HG03575 (cell line): ENCODE results near the gene ACY1.

ENCODE experiments used
- ATAC-seq: cut with Tn5 transposase; IDR thresholded peaks from one replicate; pipeline ENCODE4 v1.9.1; 2021; ENCODE audit not compliant: unreplicated experiment, insufficient number of reproducible peaks, low FRiP score; ENCODE audit errors: extremely low read depth

The ACY1 gene

GRCh38 chr3:51982838-51983577 lies at the start of gene ACY1:
Gene ACY1 (plus strand): TSS chr3:51983535. CDS start chr3:51984065, 530 bp downstream.
- ATAC-seq = no peak

- ATAC-seq = no peak
Observed at GRCh38 chr3:51934139-51934850, 49.0 kb upstream of the ACY1 start.

GRCh38 chr3:51934991-51935885 lies 48.1 kb upstream of the ACY1 start:
- no peak for ATAC-seq

GRCh38 chr3:51935886-51936755 lies 47.2 kb upstream of the ACY1 start:
- no peak for ATAC-seq

DNA sequence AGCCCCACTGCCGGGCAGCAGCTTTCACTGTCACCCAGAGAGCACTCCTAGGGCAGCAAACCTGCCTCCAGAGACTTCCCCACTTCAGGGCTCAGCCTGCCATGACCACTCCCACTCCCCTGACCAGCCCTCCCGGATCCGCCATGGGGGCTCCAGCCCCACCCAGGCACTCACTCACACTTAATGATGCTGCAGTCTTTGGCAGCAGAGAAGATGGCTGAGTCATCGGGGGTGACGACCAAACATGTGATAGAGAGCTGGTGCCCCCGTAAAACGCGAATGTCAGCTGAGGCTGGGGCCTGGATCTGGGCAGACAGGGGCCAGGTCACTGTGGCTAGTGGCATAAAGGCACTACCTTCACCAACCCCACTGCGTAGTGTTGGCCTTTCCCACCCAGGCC lies 46.3 kb upstream of the ACY1 start:
- ATAC-seq = no peak

DNA sequence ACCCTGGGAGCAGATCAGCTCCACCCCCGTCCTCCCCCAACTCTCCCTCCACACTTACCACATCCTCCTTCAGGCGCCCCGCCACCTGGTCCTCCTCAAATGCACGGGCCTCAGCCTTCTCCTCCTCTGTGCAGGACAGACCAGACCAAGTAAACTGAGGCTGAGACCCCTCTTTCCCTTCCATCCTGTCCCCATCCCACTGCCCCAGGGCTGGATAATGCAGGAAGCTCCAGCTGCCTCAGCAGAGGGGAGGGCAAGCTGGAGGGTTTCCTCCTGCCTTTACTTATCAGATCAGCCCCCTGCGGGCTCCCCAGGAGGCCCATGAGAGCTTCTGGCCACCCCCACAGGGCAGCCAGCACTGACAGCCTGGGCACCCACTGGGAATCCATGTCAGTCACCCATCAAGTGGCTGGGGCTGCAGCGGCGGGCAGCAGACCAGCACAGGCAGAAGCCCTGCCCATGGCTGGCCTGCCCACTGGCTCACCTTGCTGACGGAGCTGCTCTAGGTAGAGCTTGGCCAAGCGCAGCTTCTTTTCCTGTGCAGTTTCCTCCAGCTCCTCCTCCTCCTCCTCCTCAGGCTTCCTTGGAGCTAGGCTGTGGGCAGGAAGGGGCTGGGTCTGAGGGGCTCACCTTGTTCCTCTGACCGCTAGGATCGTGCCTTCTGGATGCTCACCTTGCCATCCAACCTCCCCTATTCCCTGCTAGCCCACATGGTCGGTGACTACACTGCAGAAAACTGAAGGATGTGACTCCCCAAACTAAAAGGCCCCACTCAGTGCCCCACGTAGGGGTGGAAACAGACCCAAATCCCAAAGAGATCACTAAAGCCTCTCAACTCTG lies 45.5 kb upstream of the ACY1 start:
- no peak for ATAC-seq

- ATAC-seq = no peak
Observed at GRCh38 chr3:51938780-51939425, 44.4 kb upstream of the ACY1 start.

- no peak for ATAC-seq
Observed at GRCh38 chr3:51940648-51941462, 42.5 kb upstream of the ACY1 start.

GRCh38 chr3:51941463-51941797 lies 41.9 kb upstream of the ACY1 start:
- no peak for ATAC-seq

DNA sequence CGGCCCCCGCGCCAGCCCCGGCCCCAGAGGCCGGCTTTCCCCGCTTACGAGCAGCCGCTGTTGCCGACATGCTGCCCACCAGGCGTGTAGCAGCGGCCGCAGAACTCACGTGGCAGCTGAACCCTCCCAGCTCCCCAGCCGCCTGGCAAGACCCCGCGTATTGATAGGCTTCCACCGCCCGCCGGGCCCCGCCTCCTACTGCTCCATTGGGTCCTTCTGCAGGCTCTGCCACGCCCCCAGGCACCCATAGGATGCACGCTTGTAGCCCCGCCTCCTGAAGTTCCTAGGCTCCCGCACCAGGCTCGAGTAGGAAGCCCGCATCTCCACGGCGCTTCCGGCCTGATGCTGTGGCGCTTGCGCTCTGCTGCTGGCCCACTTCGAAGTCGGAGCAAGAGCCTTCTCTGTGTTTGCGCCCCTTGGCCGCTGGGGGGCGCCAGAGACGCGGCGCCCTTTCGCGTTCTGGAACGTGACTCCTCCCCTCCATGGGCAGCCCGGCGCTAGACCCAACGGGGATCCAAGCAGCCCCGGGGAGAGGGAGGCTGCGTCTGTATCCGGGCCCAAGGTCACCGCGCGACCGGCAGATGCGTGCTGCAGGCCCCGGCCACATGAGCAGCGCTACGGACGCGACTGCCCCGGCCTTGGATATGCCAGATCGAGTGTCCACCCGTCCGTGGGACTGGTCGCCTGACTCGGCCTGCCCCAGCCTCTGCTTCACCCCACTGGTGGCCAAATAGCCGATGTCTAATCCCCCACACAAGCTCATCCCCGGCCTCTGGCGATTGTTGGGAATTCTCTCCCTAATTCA lies 41.3 kb upstream of the ACY1 start, which contains the start of the genes PARP3 and RRP9:
TSS of gene PARP3 (plus strand) at position 566 of the 805 bp plus-strand sequence. CDS start 993 bp downstream, outside the sequence.
TSS of gene RRP9 (minus strand) at position 107 of the 805 bp plus-strand sequence. CDS start at position 70, 37 bp downstream.
- ATAC-seq = peak; percentile 67

DNA sequence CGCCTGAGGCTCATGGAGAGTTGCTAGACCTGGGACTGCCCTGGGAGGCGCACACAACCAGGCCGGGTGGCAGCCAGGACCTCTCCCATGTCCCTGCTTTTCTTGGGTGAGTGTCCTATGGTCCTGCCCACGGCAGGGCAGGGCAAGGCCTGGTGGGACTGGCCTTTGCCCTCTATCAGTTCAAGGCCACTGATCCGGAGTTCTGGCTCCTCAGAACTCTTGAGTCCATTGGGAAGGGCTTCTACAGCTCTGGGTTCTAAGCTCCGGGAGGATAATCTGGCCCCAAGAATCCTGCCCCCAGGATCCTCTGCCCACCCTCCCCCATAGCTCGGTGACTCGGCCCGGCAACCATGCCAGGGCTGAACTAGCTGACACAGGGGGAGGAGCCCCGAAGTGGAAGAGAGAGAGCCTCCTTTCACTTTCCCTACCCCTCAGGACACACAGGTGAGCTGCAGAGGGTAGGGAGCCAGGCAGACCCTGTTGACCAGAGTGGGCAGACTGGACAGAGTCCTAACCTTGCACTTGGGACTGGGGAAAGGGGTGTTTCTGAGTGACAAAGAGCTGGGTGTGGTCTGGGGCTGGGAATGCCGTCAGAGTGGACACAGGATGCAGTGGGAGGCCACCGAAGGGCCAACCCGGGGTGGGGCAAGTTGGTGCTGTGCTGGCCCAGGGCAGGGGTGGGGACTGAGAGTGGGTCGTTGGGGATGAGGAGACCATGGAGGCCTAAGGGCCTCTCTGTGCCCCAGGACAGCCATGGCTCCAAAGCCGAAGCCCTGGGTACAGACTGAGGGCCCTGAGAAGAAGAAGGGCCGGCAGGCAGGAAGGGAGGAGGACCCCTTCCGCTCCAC lies 40.5 kb upstream of the ACY1 start:
- ATAC-seq = no peak

DNA sequence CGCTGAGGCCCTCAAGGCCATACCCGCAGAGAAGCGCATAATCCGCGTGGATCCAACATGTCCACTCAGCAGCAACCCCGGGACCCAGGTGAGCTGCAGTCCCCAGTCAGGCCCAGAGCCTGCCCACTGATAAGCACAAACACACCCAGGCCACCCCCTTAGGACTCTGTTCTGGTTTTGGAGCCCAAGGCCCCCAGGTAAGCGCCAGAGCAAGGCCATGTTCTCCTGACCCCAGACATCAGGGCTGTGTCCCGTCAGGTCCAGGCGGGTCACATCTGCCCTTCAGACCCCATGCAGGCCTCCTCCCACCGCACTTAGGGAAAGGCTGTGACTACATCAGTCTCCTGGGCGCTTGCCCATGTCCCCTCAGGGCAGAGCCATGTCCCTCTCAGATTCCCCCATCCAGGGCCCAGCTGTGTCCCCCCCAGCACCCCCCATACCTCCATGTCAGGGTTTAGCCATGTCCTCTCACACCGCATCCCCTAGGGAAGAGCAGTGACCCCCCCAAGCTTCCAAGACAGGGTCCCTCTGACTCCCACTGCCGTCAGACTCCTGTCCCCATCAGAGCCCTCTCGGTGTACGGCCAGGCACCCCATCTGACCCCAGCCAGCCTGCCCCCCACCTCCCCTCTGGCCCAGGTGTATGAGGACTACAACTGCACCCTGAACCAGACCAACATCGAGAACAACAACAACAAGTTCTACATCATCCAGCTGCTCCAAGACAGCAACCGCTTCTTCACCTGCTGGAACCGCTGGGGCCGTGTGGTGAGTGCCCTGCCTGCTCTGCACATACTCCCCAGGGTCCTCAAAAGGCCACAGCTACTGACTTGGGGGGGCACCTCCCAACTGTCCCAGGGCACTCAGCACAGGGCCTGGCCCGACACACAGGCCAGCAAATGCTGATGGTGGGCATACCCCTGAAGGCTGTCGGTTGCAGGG lies 39.6 kb upstream of the ACY1 start:
- no peak for ATAC-seq

DNA sequence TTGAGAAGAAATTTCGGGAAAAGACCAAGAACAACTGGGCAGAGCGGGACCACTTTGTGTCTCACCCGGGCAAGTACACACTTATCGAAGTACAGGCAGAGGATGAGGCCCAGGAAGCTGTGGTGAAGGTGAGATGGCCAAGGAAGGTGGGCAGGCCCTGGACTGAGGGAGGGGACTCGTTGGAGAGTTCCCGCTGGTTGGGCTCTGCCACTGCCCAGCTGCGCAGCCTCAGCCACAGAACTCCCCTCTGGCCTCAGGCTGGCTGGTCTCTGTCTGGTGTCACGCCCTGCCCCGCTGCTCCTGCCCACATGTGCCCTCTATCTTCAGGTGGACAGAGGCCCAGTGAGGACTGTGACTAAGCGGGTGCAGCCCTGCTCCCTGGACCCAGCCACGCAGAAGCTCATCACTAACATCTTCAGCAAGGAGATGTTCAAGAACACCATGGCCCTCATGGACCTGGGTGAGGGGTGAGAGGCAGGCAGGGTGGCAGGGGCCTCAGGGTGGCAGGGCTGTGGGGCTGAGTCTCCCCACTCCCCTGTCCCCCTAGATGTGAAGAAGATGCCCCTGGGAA lies 38.8 kb upstream of the ACY1 start:
- ATAC-seq = no peak
